NT2/D1 (cell line): ENCODE measurements around the gene RAB13.

Experiments
- DNase-seq: peaks from one replicate; pipeline ENCODE4 v3.0.0-alpha.2; 2011; ENCODE audit warnings: low read depth, low spot score
- H3K27me3 ChIP-seq: 2 replicates; pipeline ENCODE4 v1.6.0; 2011; ENCODE audit warnings: mild to moderate bottlenecking; ENCODE audit not compliant: insufficient read length, insufficient read depth
- H3K36me3 ChIP-seq: 2 replicates; pipeline ENCODE4 v1.6.1; 2011; ENCODE audit warnings: mild to moderate bottlenecking, low read length, mixed read lengths; ENCODE audit not compliant: insufficient read depth, insufficient read length
- H3K4me1 ChIP-seq: 2 replicates; pipeline ENCODE4 v1.5.1; 2011; ENCODE audit not compliant: insufficient read depth, insufficient read length
- H3K4me3 ChIP-seq: 2 replicates; pipeline ENCODE4 v1.5.1; 2011; ENCODE audit warnings: low read depth; ENCODE audit not compliant: insufficient read length
- H3K9ac ChIP-seq: 2 replicates; pipeline ENCODE4 v1.6.0; 2011; ENCODE audit warnings: low read depth; ENCODE audit not compliant: insufficient read length
- H3K9me3 ChIP-seq: 2 replicates; pipeline ENCODE4 v1.5.1; 2011; ENCODE audit warnings: mild to moderate bottlenecking, low read length; ENCODE audit not compliant: insufficient read depth
- SUZ12 ChIP-seq: IDR thresholded peaks from 2 replicates; pipeline ENCODE4 v1.6.1; 2011; ENCODE audit not compliant: insufficient read length, insufficient read depth; ENCODE audit errors: extremely low read depth
- YY1 ChIP-seq: IDR thresholded peaks from 2 replicates; pipeline ENCODE4 v1.6.1; 2011; ENCODE audit not compliant: insufficient read length, insufficient read depth
- ZNF274 ChIP-seq: IDR thresholded peaks from 2 replicates; pipeline ENCODE4 v1.6.1; 2011; ENCODE audit warnings: mild to moderate bottlenecking, low read depth, low read length

RAB13 gene

GRCh38 chr1:153944005-153944826 lies 41.9 kb downstream of the RAB13 start:
- H3K36me3 ChIP-seq, result peaks cover 82% of the 10 kb centered on the region
- no peak overlapping the region for H3K9ac ChIP-seq
- no peak overlapping the region for H3K4me3 ChIP-seq
- TF ChIP-seq SUZ12 (no peak), ZNF274 (no peak), YY1 (no peak)
- no peaks in the 10 kb centered on the region for H3K27me3 ChIP-seq
- no peaks in the 10 kb centered on the region for H3K9me3 ChIP-seq
- no peak for DNase-seq
- peaks cover 20% of the 10 kb centered on the region for H3K4me1 ChIP-seq

GRCh38 chr1:153942766-153943549 lies 43.2 kb downstream of the RAB13 start:
- H3K4me3 ChIP-seq, result no peak overlapping the region
- no peak for DNase-seq
- no peaks in the 10 kb centered on the region for H3K9me3 ChIP-seq
- peaks cover 17% of the 10 kb centered on the region for H3K4me1 ChIP-seq
- H3K9ac ChIP-seq, result no peak overlapping the region
- peaks cover 77% of the 10 kb centered on the region for H3K36me3 ChIP-seq
- TF ChIP-seq SUZ12 (no peak), YY1 (no peak), ZNF274 (no peak)
- no peaks in the 10 kb centered on the region for H3K27me3 ChIP-seq

GRCh38 chr1:153941826-153942725 lies 44.1 kb downstream of the RAB13 start:
- no peak overlapping the region for H3K4me3 ChIP-seq
- no peaks in the 10 kb centered on the region for H3K9me3 ChIP-seq
- H3K36me3 ChIP-seq, result peaks cover 77% of the 10 kb centered on the region
- TF ChIP-seq ZNF274, result no peak
- TF ChIP-seq YY1, result no peak
- no peak for TF ChIP-seq SUZ12
- no peaks in the 10 kb centered on the region for H3K27me3 ChIP-seq
- peaks cover 9% of the 10 kb centered on the region for H3K4me1 ChIP-seq
- H3K9ac ChIP-seq, result no peak overlapping the region
- no peak for DNase-seq

GRCh38 chr1:153940756-153941155 lies 45.4 kb downstream of the RAB13 start:
- H3K9ac ChIP-seq, result no peak overlapping the region
- H3K36me3 ChIP-seq, result peaks cover 87% of the 10 kb centered on the region
- TF ChIP-seq SUZ12 (no peak), YY1 (no peak)
- no peak for DNase-seq
- no peaks in the 10 kb centered on the region for H3K27me3 ChIP-seq
- H3K4me1 ChIP-seq, result peaks cover 5% of the 10 kb centered on the region
- no peaks in the 10 kb centered on the region for H3K9me3 ChIP-seq
- no peak overlapping the region for H3K4me3 ChIP-seq

GRCh38 chr1:153939476-153939875 lies 46.7 kb downstream of the RAB13 start:
- no peak overlapping the region for H3K9ac ChIP-seq
- H3K36me3 ChIP-seq, result peaks cover 90% of the 10 kb centered on the region
- no peaks in the 10 kb centered on the region for H3K4me1 ChIP-seq
- no peaks in the 10 kb centered on the region for H3K9me3 ChIP-seq
- no peak for DNase-seq
- no peak overlapping the region for H3K4me3 ChIP-seq
- no peak for TF ChIP-seq YY1
- TF ChIP-seq ZNF274, result no peak
- no peak for TF ChIP-seq SUZ12
- H3K27me3 ChIP-seq, result no peaks in the 10 kb centered on the region

- DNase-seq, result no peak
- H3K27me3 ChIP-seq, result no peaks in the 10 kb centered on the region
- peaks cover 89% of the 10 kb centered on the region for H3K36me3 ChIP-seq
- no peaks in the 10 kb centered on the region for H3K4me1 ChIP-seq
- no peak for TF ChIP-seq YY1
- TF ChIP-seq ZNF274, result no peak
- no peak for TF ChIP-seq SUZ12
- no peaks in the 10 kb centered on the region for H3K9me3 ChIP-seq
- no peak overlapping the region for H3K4me3 ChIP-seq
- no peak overlapping the region for H3K9ac ChIP-seq
These were observed 47.1 kb downstream of the RAB13 start for GRCh38 chr1:153938996-153939395.

GRCh38 chr1:153937331-153937730 lies 48.8 kb downstream of the RAB13 start:
- Histone ChIP-seq H3K36me3 (peaks cover 91% of the 10 kb centered on the region), H3K9ac (no peak overlapping the region), H3K27me3 (no peaks in the 10 kb centered on the region), H3K9me3 (no peaks in the 10 kb centered on the region), H3K4me3 (no peak overlapping the region), H3K4me1 (no peaks in the 10 kb centered on the region)
- TF ChIP-seq ZNF274, result no peak
- no peak for TF ChIP-seq SUZ12
- TF ChIP-seq YY1, result no peak
- no peak for DNase-seq
